ENCODE data around the gene SRY. TPM values are rescaled to one million over a fixed set of nuclear protein-coding genes. Genes with fewer than 3 reads are reported as not detected.
A peak's percentile ranks its signal among the peaks of the same experiment; 100 is the strongest.
"Not testable (repeated sequence)": the region's sequence is repeated elsewhere in the genome, so short reads cannot be mapped to it uniquely, and the experiment has no call there.

SRY gene
- 2.1 TPM for polyA plus RNA-seq (2013, experiment 1 of 2)
- polyA plus RNA-seq (2013, experiment 2 of 2) = 2.7 TPM

GRCh38 chrY:2787600-2787999, at the start of gene SRY:
TSS of gene SRY (minus strand) at chrY:2787682. CDS start at chrY:2787603, 79 bp downstream.
- peak within 1 kb of the TSS; percentile 66 for H3K9ac ChIP-seq (ENCODE audit: low read depth, low read length)
- 0% methylated on average over 8 of the region's 9 CpGs for WGBS
- H3K9me3 ChIP-seq (ENCODE audit: insufficient read depth, low read depth, low read length) = no peaks in the 10 kb centered on the region
- H3K4me1 ChIP-seq (ENCODE audit: insufficient read depth, low read length) = peaks cover 19% of the 10 kb centered on the region; the same call in 1 of the 2 replicates
- peaks cover 10% of the 10 kb centered on the region for H3K27me3 ChIP-seq (ENCODE audit: insufficient read depth, low read length)
- peak within 1 kb of the TSS; percentile 75; the same call in 1 of the 2 replicates for H3K27ac ChIP-seq (ENCODE audit: low read depth, low read length)
- H3K4me3 ChIP-seq (ENCODE audit: low read length) = peak within 1 kb of the TSS; percentile 69
- no peaks in the 10 kb centered on the region for H3K36me3 ChIP-seq (ENCODE audit: insufficient read depth, low read length)

GRCh38 chrY:2837078-2837477, 49.6 kb upstream of the SRY start:
- Histone ChIP-seq H3K4me3 (ENCODE audit: low read length) (no peak overlapping the region), H3K36me3 (ENCODE audit: insufficient read depth, low read length) (no peaks in the 10 kb centered on the region), H3K9ac (ENCODE audit: low read depth, low read length) (no peak overlapping the region), H3K9me3 (ENCODE audit: insufficient read depth, low read depth, low read length) (no peaks in the 10 kb centered on the region), H3K4me1 (ENCODE audit: insufficient read depth, low read length) (peaks cover 7% of the 10 kb centered on the region; the same call in 1 of the 2 replicates), H3K27me3 (ENCODE audit: insufficient read depth, low read length) (no peaks in the 10 kb centered on the region), H3K27ac (ENCODE audit: low read depth, low read length) (no peak overlapping the region)
- 95% methylated on average over 2 of the region's 2 CpGs for WGBS

DNA sequence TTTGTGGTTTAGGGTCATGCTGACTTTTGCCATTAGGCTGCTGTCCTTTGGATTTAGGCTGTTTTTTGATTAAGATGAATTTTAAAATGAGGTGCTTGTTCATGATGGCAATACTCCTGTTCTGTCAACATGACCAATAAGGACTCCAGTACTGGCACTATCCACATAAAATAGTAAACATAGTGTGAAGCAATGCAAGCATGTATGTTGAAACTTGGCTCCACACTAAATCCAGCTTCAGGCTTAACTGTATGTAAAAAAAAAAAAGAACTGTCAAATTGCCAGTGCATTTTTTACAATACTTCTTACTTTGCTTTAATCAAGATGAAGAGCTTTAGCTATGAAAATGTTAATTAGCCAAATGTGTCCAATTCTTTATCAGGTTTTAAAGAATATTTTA, 47.7 kb upstream of the SRY start:
- Histone ChIP-seq H3K36me3 (ENCODE audit: insufficient read depth, low read length) (no peaks in the 10 kb centered on the region), H3K9me3 (ENCODE audit: insufficient read depth, low read depth, low read length) (no peaks in the 10 kb centered on the region), H3K4me3 (ENCODE audit: low read length) (no peak overlapping the region), H3K27me3 (ENCODE audit: insufficient read depth, low read length) (no peaks in the 10 kb centered on the region), H3K4me1 (ENCODE audit: insufficient read depth, low read length) (peaks cover 7% of the 10 kb centered on the region; the same call in 1 of the 2 replicates), H3K9ac (ENCODE audit: low read depth, low read length) (no peak overlapping the region), H3K27ac (ENCODE audit: low read depth, low read length) (no peak overlapping the region)

DNA sequence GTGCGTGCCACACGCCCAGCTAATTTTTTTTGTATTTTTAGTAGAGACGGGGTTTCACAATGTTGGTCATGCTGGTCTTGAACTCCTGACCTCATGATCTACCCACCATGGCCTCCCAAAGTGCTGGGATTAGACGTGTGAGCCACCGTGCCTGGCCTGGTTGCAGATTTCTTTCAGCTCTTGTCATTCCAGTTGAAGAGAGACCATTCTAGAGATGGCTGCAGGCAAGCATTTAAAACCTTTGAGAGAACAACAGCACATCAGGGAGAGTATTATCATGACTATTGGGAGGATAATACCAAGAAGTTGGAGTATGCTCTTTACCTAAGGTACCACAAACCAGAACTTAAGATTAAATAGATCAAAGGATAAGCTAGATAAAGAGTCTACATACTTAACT, 41.0 kb upstream of the SRY start:
- 50% methylated on average over 5 of the region's 5 CpGs for WGBS
- H3K9me3 ChIP-seq (ENCODE audit: insufficient read depth, low read depth, low read length) = no peaks in the 10 kb centered on the region
- H3K9ac ChIP-seq (ENCODE audit: low read depth, low read length) = no peak overlapping the region
- H3K36me3 ChIP-seq (ENCODE audit: insufficient read depth, low read length) = no peaks in the 10 kb centered on the region
- H3K27me3 ChIP-seq (ENCODE audit: insufficient read depth, low read length) = no peaks in the 10 kb centered on the region
- H3K27ac ChIP-seq (ENCODE audit: low read depth, low read length) = peak overlapping the region; percentile 9; the same call in 1 of the 2 replicates
- H3K4me1 ChIP-seq (ENCODE audit: insufficient read depth, low read length) = peaks cover 9% of the 10 kb centered on the region; the same call in 1 of the 2 replicates
- no peak overlapping the region for H3K4me3 ChIP-seq (ENCODE audit: low read length)

DNA sequence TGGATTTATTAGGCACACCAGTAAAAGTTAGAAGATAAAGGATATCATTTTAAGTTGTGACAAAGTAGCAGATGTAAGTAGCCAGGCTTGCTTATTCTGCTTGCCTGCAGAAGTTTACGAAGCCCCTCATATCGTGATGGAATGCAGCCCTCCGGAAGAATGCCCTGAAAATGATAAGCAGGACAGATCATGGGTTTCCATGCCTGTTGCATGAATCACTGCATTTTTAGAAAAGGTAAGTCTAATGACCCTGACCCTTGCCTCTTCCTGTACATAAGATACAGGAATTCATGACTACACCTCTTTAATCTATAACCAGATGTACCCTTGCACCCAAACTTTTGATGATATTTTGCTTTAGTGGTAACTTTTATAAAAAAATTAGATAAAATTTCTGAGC, 37.0 kb upstream of the SRY start:
- Histone ChIP-seq H3K36me3 (ENCODE audit: insufficient read depth, low read length) (no peaks in the 10 kb centered on the region), H3K27ac (ENCODE audit: low read depth, low read length) (no peak overlapping the region), H3K27me3 (ENCODE audit: insufficient read depth, low read length) (no peaks in the 10 kb centered on the region), H3K4me3 (ENCODE audit: low read length) (no peak overlapping the region), H3K9me3 (ENCODE audit: insufficient read depth, low read depth, low read length) (no peaks in the 10 kb centered on the region), H3K4me1 (ENCODE audit: insufficient read depth, low read length) (peaks cover 13% of the 10 kb centered on the region), H3K9ac (ENCODE audit: low read depth, low read length) (no peak overlapping the region)
- WGBS = 70% methylated on average over 3 of the region's 3 CpGs

- 95% methylated on average over 10 of the region's 10 CpGs for WGBS
- not testable (repeated sequence) for H3K4me1 ChIP-seq (ENCODE audit: insufficient read depth, low read length); H3K27ac ChIP-seq (ENCODE audit: low read depth, low read length); H3K9me3 ChIP-seq (ENCODE audit: insufficient read depth, low read depth, low read length); H3K4me3 ChIP-seq (ENCODE audit: low read length); H3K27me3 ChIP-seq (ENCODE audit: insufficient read depth, low read length); H3K9ac ChIP-seq (ENCODE audit: low read depth, low read length); H3K36me3 ChIP-seq (ENCODE audit: insufficient read depth, low read length)
Measured at GRCh38 chrY:2817146-2817896, 29.8 kb upstream of the SRY start.

GRCh38 chrY:2800246-2800645, 12.8 kb upstream of the SRY start:
- WGBS = 66% methylated on average over 2 of the region's 2 CpGs
- Histone ChIP-seq H3K4me3 (ENCODE audit: low read length) (no peak overlapping the region), H3K4me1 (ENCODE audit: insufficient read depth, low read length) (no peaks in the 10 kb centered on the region)

GRCh38 chrY:2797991-2798390, 10.5 kb upstream of the SRY start:
- no peaks in the 10 kb centered on the region for H3K27me3 ChIP-seq (ENCODE audit: insufficient read depth, low read length)
- H3K27ac ChIP-seq (ENCODE audit: low read depth, low read length) = no peak overlapping the region
- no peaks in the 10 kb centered on the region for H3K4me1 ChIP-seq (ENCODE audit: insufficient read depth, low read length)
- no peaks in the 10 kb centered on the region for H3K9me3 ChIP-seq (ENCODE audit: insufficient read depth, low read depth, low read length)
- no peak overlapping the region for H3K9ac ChIP-seq (ENCODE audit: low read depth, low read length)
- no peaks in the 10 kb centered on the region for H3K36me3 ChIP-seq (ENCODE audit: insufficient read depth, low read length)
- no peak overlapping the region for H3K4me3 ChIP-seq (ENCODE audit: low read length)

More at GRCh38 chrY:2800246-2800645, 12.8 kb upstream of the SRY start:
- H3K9ac ChIP-seq (ENCODE audit: low read depth, low read length) = no peak overlapping the region
- H3K36me3 ChIP-seq (ENCODE audit: insufficient read depth, low read length) = no peaks in the 10 kb centered on the region
- H3K27me3 ChIP-seq (ENCODE audit: insufficient read depth, low read length) = no peaks in the 10 kb centered on the region
- H3K9me3 ChIP-seq (ENCODE audit: insufficient read depth, low read depth, low read length) = no peaks in the 10 kb centered on the region
- no peak overlapping the region for H3K27ac ChIP-seq (ENCODE audit: low read depth, low read length)

- WGBS = 89% methylated on average over 7 of the region's 7 CpGs
- Histone ChIP-seq H3K36me3 (ENCODE audit: insufficient read depth, low read length) (no peaks in the 10 kb centered on the region), H3K27me3 (ENCODE audit: insufficient read depth, low read length) (no peaks in the 10 kb centered on the region), H3K9me3 (ENCODE audit: insufficient read depth, low read depth, low read length) (no peaks in the 10 kb centered on the region), H3K4me3 (ENCODE audit: low read length) (no peak overlapping the region), H3K4me1 (ENCODE audit: insufficient read depth, low read length) (no peaks in the 10 kb centered on the region), H3K27ac (ENCODE audit: low read depth, low read length) (no peak overlapping the region), H3K9ac (ENCODE audit: low read depth, low read length) (no peak overlapping the region)
Measured at GRCh38 chrY:2796977-2797523, 9.6 kb upstream of the SRY start.

- H3K4me3 ChIP-seq (ENCODE audit: low read length) = no peak overlapping the region
- no peaks in the 10 kb centered on the region for H3K9me3 ChIP-seq (ENCODE audit: insufficient read depth, low read depth, low read length)
- 95% methylated on average over 33 of the region's 33 CpGs for WGBS
- no peak overlapping the region for H3K9ac ChIP-seq (ENCODE audit: low read depth, low read length)
- peaks cover 19% of the 10 kb centered on the region; the same call in 1 of the 2 replicates for H3K4me1 ChIP-seq (ENCODE audit: insufficient read depth, low read length)
- H3K27me3 ChIP-seq (ENCODE audit: insufficient read depth, low read length) = peaks cover 10% of the 10 kb centered on the region
- H3K27ac ChIP-seq (ENCODE audit: low read depth, low read length) = no peak overlapping the region
- no peaks in the 10 kb centered on the region for H3K36me3 ChIP-seq (ENCODE audit: insufficient read depth, low read length)
Measured at GRCh38 chrY:2789756-2790155, 2.3 kb upstream of the SRY start.

DNA sequence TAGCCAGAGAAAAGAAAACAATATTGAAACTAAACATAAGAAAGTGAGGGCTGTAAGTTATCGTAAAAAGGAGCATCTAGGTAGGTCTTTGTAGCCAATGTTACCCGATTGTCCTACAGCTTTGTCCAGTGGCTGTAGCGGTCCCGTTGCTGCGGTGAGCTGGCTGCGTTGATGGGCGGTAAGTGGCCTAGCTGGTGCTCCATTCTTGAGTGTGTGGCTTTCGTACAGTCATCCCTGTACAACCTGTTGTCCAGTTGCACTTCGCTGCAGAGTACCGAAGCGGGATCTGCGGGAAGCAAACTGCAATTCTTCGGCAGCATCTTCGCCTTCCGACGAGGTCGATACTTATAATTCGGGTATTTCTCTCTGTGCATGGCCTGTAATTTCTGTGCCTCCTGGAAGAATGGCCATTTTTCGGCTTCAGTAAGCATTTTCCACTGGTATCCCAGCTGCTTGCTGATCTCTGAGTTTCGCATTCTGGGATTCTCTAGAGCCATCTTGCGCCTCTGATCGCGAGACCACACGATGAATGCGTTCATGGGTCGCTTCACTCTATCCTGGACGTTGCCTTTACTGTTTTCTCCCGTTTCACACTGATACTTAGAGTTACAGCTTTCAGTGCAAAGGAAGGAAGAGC, 488 bp downstream of the SRY start:
- Histone ChIP-seq H3K27ac (ENCODE audit: low read depth, low read length) (peak overlapping the region; percentile 75; the same call in 1 of the 2 replicates), H3K9ac (ENCODE audit: low read depth, low read length) (peak overlapping the region; percentile 66)
- WGBS = 2% methylated on average over 28 of the region's 28 CpGs

More for the DNA sequence above, 488 bp downstream of the SRY start:
- Histone ChIP-seq H3K9me3 (ENCODE audit: insufficient read depth, low read depth, low read length) (no peaks in the 10 kb centered on the region), H3K4me1 (ENCODE audit: insufficient read depth, low read length) (peaks cover 21% of the 10 kb centered on the region; the same call in 1 of the 2 replicates), H3K36me3 (ENCODE audit: insufficient read depth, low read length) (no peaks in the 10 kb centered on the region), H3K4me3 (ENCODE audit: low read length) (peak overlapping the region; percentile 69), H3K27me3 (ENCODE audit: insufficient read depth, low read length) (peaks cover 10% of the 10 kb centered on the region)
